Lung (tissue), 12 donors: ENCODE data around the gene RRP15. TPM values are rescaled to one million over a fixed set of nuclear protein-coding genes. Genes with fewer than 3 reads are reported as not detected.

ENCODE experiments used
- ATAC-seq: fragments of 200-7000 bp; cut with Tn5 transposase; one replicate; pipeline ENCODE4 v1.9.1; 2020; ENCODE audit warnings: moderate number of reproducible peaks; ENCODE audit not compliant: insufficient read depth, low FRiP score
- DNase-seq, 3 donors: peaks; one replicate each; pipeline ENCODE4 v3.0.0-alpha.2; 2013 to 2017
- H3K27ac ChIP-seq, 2 donors: one replicate each; pipeline ENCODE4 v1.5.1; 2013; ENCODE audit warnings: mild to moderate bottlenecking in 2 of 2, moderate library complexity in 2 of 2, control low read depth in 1 of 2, inconsistent platforms in 1 of 2, low read depth in 1 of 2, low read length in 1 of 2
- H3K27me3 ChIP-seq, 3 donors: one replicate each; pipeline ENCODE4 v1.5.1; 2013; ENCODE audit warnings: low read length in 2 of 3; ENCODE audit not compliant: control insufficient read depth in 3 of 3, insufficient read depth in 3 of 3
- H3K36me3 ChIP-seq, 4 donors: one replicate each; pipeline ENCODE4 v1.5.1; 2013; ENCODE audit warnings: low read length in 4 of 4, mild to moderate bottlenecking in 1 of 4, moderate library complexity in 1 of 4; ENCODE audit not compliant: control insufficient read depth in 4 of 4, insufficient read depth in 4 of 4
- H3K4me1 ChIP-seq, 5 donors: one replicate each; pipeline ENCODE4 v1.5.1; 2013; ENCODE audit warnings: low read length in 5 of 5, mild to moderate bottlenecking in 2 of 5, moderate library complexity in 1 of 5; ENCODE audit not compliant: control insufficient read depth in 5 of 5, insufficient read depth in 5 of 5
- H3K4me3 ChIP-seq: one replicate; pipeline ENCODE4 v1.5.1; 2013; ENCODE audit warnings: mild to moderate bottlenecking, control low read depth, moderate library complexity
- H3K9ac ChIP-seq, 2 donors: one replicate each; pipeline ENCODE4 v1.5.1; 2013; ENCODE audit warnings: low read length in 2 of 2, control low read depth in 1 of 2; ENCODE audit not compliant: insufficient read depth in 1 of 2
- H3K9me3 ChIP-seq, 4 donors: one replicate each; pipeline ENCODE4 v1.5.1; 2013; ENCODE audit warnings: low read length in 3 of 4, mild to moderate bottlenecking in 1 of 4, moderate library complexity in 1 of 4; ENCODE audit not compliant: control insufficient read depth in 4 of 4, insufficient read depth in 3 of 4
- CTCF ChIP-seq: IDR thresholded peaks from 2 replicates; pipeline ENCODE4 v1.5.1; 2012; ENCODE audit warnings: mild to moderate bottlenecking; ENCODE audit errors: control extremely low read depth, extremely low read depth
- WGBS, 2 donors: extraction: QIAGEN DNeasy Blood & Tissue Kit; methylation state at CpG; one replicate each; pipeline ENCODE4 v1.1.7; 2013; 5-methylcytosine and 5-hydroxymethylcytosine counted together
- polyA plus RNA-seq, 2 donors: library from polyadenylated mRNA; stranded (reverse); fragments of 200-250 nt; gene quantifications; one replicate each; pipeline ENCODE4 v1.2.1, GENCODE V29; 2013
- total RNA-seq, 2 donors: library from RNA; depleted of rRNA in 1 of 2; stranded (reverse); fragments of >200 nt in 1 of 2; gene quantifications; one replicate each; pipeline ENCODE4 v1.2.1, GENCODE V29; 2014 to 2021
- donor health status: control.
- donor health status: control.
- donor health status: Bipolar disorder and iron deficiency.
- donor health status: healthy.
- donor health status: DM: yes; HTN: yes; CAD: no.

The RRP15 gene
- total and polyA plus RNA-seq, 4 donors = 3.5 to 17.1 (median 8.2) TPM

- no peak overlapping the region for H3K27ac ChIP-seq
- no peak for TF ChIP-seq CTCF
- no peaks in the 10 kb centered on the region for H3K27me3 ChIP-seq
- DNase-seq = no peak
- WGBS, 2 donors = 67 to 76% methylated on average over 1 of the region's 1 CpG
- H3K4me3 ChIP-seq = no peak overlapping the region
- H3K4me1 ChIP-seq = peaks cover 3 to 45% (median 25%) of the 10 kb centered on the region in 5 donors
- H3K9ac ChIP-seq = no peak overlapping the region
- H3K9me3 ChIP-seq = no peaks in the 10 kb centered on the region
- no peak for ATAC-seq
- peaks cover 0 to 4% (median 0%) of the 10 kb centered on the region in 4 donors for H3K36me3 ChIP-seq
Measured at GRCh38 chr1:218363141-218363540, 78.0 kb downstream of the RRP15 start.

- peaks cover 3 to 45% (median 26%) of the 10 kb centered on the region in 5 donors for H3K4me1 ChIP-seq
- DNase-seq = no peak
- no peak overlapping the region for H3K4me3 ChIP-seq
- H3K9ac ChIP-seq = no peak overlapping the region
- H3K9me3 ChIP-seq = no peaks in the 10 kb centered on the region
- ATAC-seq = no peak
- H3K27ac ChIP-seq = no peak overlapping the region
- H3K36me3 ChIP-seq = peaks cover 0 to 9% (median 0%) of the 10 kb centered on the region in 4 donors
- 48 to 78% methylated on average over 8 of the region's 8 CpGs for WGBS, 2 donors
- H3K27me3 ChIP-seq = no peaks in the 10 kb centered on the region
- TF ChIP-seq CTCF = no peak
Measured at GRCh38 chr1:218364028-218364710, 79.1 kb downstream of the RRP15 start.

GRCh38 chr1:218365226-218365999 is 80.3 kb downstream of the RRP15 start:
- TF ChIP-seq CTCF = no peak
- ATAC-seq (no peak), DNase-seq (peak; percentile 49 to 80 (median 67))
- H3K4me1 ChIP-seq = peaks cover 3 to 54% (median 38%) of the 10 kb centered on the region in 5 donors
- H3K9ac ChIP-seq = no peak overlapping the region
- H3K9me3 ChIP-seq = no peaks in the 10 kb centered on the region
- H3K36me3 ChIP-seq = peaks cover 0 to 9% (median 0%) of the 10 kb centered on the region in 4 donors
- H3K27ac ChIP-seq = peak overlapping the region in 1 of 2 donors; percentile 70
- H3K27me3 ChIP-seq = no peaks in the 10 kb centered on the region
- H3K4me3 ChIP-seq = no peak overlapping the region
- 66 to 80% methylated on average over 15 of the region's 15 CpGs for whole genome bisulfite sequencing, 2 donors
